H1 (cell line): ENCODE data around the gene MAVS. TPM values are rescaled to one million over a fixed set of nuclear protein-coding genes. Genes with fewer than 3 reads are reported as not detected.

Experiments used
- CTCF ChIA-PET: fragments of 300-600 bp; sonication (Branson Sonifier 250); formaldehyde crosslinking; loops from one replicate; lab custom pipeline; 2021; ENCODE audit not compliant: partially characterized antibody; lab: Charles Lee
- POLR2A ChIA-PET: fragments of 300-600 bp; sonication (Branson Sonifier 250); formaldehyde crosslinking; loops from one replicate; lab custom pipeline; 2021; ENCODE audit warnings: inconsistent platforms; ENCODE audit not compliant: partially characterized antibody; lab: Charles Lee
- DNase-seq, 2 experiments: peaks; one replicate each; pipeline versions ENCODE4 v3.0.0 to v3.0.0-alpha.2; 2010 to 2022; ENCODE audit warnings: low spot score in 2 of 2, low read depth in 1 of 2, mixed read lengths in 1 of 2
- FAIRE-seq: peaks from 2 replicates; lab custom pipeline; 2011; peaks lifted over from hg19 to GRCh38; lab: Jason Lieb, UNC
- H2AFZ ChIP-seq: 2 replicates; pipeline ENCODE4 v1.8.1; 2012; ENCODE audit warnings: low read length, inconsistent platforms
- H2AK5ac ChIP-seq: 2 replicates; pipeline ENCODE4 v1.6.1; 2013; ENCODE audit warnings: low read depth, low read length
- H2BK120ac ChIP-seq: replicated peaks from 2 replicates; pipeline ENCODE3; 2013; ENCODE audit warnings: low read depth, low read length, inconsistent platforms
- H2BK12ac ChIP-seq: 2 replicates; pipeline ENCODE4 v1.6.1; 2013; ENCODE audit warnings: low read depth, low read length
- H2BK15ac ChIP-seq: 2 replicates; pipeline ENCODE4 v1.6.1; 2013; ENCODE audit warnings: low read length
- H2BK20ac ChIP-seq: 2 replicates; pipeline ENCODE4 v1.6.1; 2013; ENCODE audit warnings: low read length
- H2BK5ac ChIP-seq: 2 replicates; pipeline ENCODE4 v1.6.1; 2013; ENCODE audit warnings: low read depth, low read length
- H3K14ac ChIP-seq: 2 replicates; pipeline ENCODE4 v1.6.1; 2013; ENCODE audit warnings: inconsistent platforms; ENCODE audit not compliant: insufficient read length
- H3K18ac ChIP-seq: 2 replicates; pipeline ENCODE4 v1.6.1; 2013; ENCODE audit warnings: low read length; ENCODE audit errors: extremely low read depth
- H3K23ac ChIP-seq: 2 replicates; pipeline ENCODE4 v1.6.1; 2013; ENCODE audit warnings: inconsistent platforms; ENCODE audit not compliant: insufficient read length
- H3K23me2 ChIP-seq: 2 replicates; pipeline ENCODE4 v1.6.1; 2013; ENCODE audit warnings: low read depth, low read length
- H3K27ac ChIP-seq: 2 replicates; pipeline ENCODE4 v1.6.1; 2011; ENCODE audit warnings: low read depth, low read length, inconsistent platforms
- H3K27me3 ChIP-seq, 4 experiments: replicated peaks in 1 of 4; 1 replicate in 1 of 4; 2 replicates in 3 of 4; pipeline versions ENCODE4 v1.6.1 to v1.8.1; 2011 to 2013; ENCODE audit warnings: low read length in 3 of 4, mild to moderate bottlenecking in 3 of 4, inconsistent platforms in 2 of 4, mixed read lengths in 2 of 4, moderate library complexity in 1 of 4; ENCODE audit not compliant: control insufficient read depth in 3 of 4, insufficient read depth in 3 of 4; ENCODE audit errors: extremely low read depth in 1 of 4
- H3K36me3 ChIP-seq, 4 experiments: 2 replicates each; pipeline versions ENCODE4 v1.6.1 to v1.8.1; 2011 to 2013; ENCODE audit warnings: mild to moderate bottlenecking in 4 of 4, low read length in 3 of 4, moderate library complexity in 2 of 4, control low read depth in 1 of 4, inconsistent platforms in 1 of 4; ENCODE audit not compliant: insufficient read depth in 4 of 4, control insufficient read depth in 2 of 4
- H3K4ac ChIP-seq: replicated peaks from 2 replicates; pipeline ENCODE3; 2013; ENCODE audit warnings: low read length, low read depth, mixed read lengths, inconsistent platforms; ENCODE audit not compliant: insufficient read length
- H3K4me1 ChIP-seq, 4 experiments: replicated peaks in 1 of 4; 1 replicate in 1 of 4; 2 replicates in 3 of 4; pipeline versions ENCODE4 v1.6.1 to v1.8.1; 2011 to 2013; ENCODE audit warnings: low read length in 3 of 4, inconsistent platforms in 2 of 4, mixed read lengths in 1 of 4; ENCODE audit not compliant: insufficient read depth in 4 of 4, control insufficient read depth in 3 of 4
- H3K4me2 ChIP-seq, 2 experiments: 2 replicates each; pipeline versions ENCODE4 v1.6.1 to v1.8.1; 2011 to 2013; ENCODE audit warnings: low read depth in 2 of 2, low read length in 2 of 2, control low read depth in 1 of 2, inconsistent platforms in 1 of 2, mild to moderate bottlenecking in 1 of 2; ENCODE audit not compliant: insufficient read depth in 1 of 2
- H3K4me3 ChIP-seq, 4 experiments: fragments of 200-600, 300-600 bp in 1 of 4; sonication (generic), shearing (Covaris generic), sonication (Bioruptor Twin) in 1 of 4; 2 replicates each; pipeline versions ENCODE4 v1.5.1 to v1.8.1; 2011 to 2016; ENCODE audit warnings: low read length in 4 of 4, low read depth in 3 of 4, control low read depth in 2 of 4, inconsistent platforms in 2 of 4, mild to moderate bottlenecking in 2 of 4, mixed read lengths in 1 of 4, moderate library complexity in 1 of 4; ENCODE audit not compliant: insufficient read depth in 2 of 4; ENCODE audit errors: extremely low read depth in 1 of 4
- H3K56ac ChIP-seq: replicated peaks from 2 replicates; pipeline ENCODE3; 2013; ENCODE audit warnings: low read depth, mild to moderate bottlenecking, mixed read lengths, low read length, inconsistent platforms; ENCODE audit not compliant: insufficient read length
- H3K79me1 ChIP-seq: 2 replicates; pipeline ENCODE4 v1.6.1; 2013; ENCODE audit warnings: low read depth, low read length, control low read depth
- H3K79me2 ChIP-seq, 2 experiments: 2 replicates each; pipeline versions ENCODE4 v1.6.1 to v1.8.1; 2012 to 2013; ENCODE audit warnings: low read length in 2 of 2, mild to moderate bottlenecking in 2 of 2, inconsistent platforms in 1 of 2; ENCODE audit not compliant: insufficient read depth in 2 of 2, control insufficient read depth in 1 of 2
- H3K9ac ChIP-seq, 4 experiments: replicated peaks in 1 of 4; 1 replicate in 1 of 4; 2 replicates in 3 of 4; pipeline versions ENCODE4 v1.6.1 to v1.8.1; 2011 to 2013; ENCODE audit warnings: low read depth in 3 of 4, low read length in 3 of 4, control low read depth in 2 of 4, mild to moderate bottlenecking in 2 of 4, moderate library complexity in 2 of 4, inconsistent platforms in 1 of 4; ENCODE audit errors: extremely low read depth in 1 of 4
- H3K9me3 ChIP-seq, 2 experiments: 2 replicates each; pipeline versions ENCODE4 v1.6.1 to v1.8.1; 2012 to 2013; ENCODE audit warnings: mild to moderate bottlenecking in 2 of 2, moderate library complexity in 2 of 2, control low read depth in 1 of 2, inconsistent platforms in 1 of 2, low read depth in 1 of 2, low read length in 1 of 2, mixed read lengths in 1 of 2; ENCODE audit not compliant: insufficient read depth in 2 of 2
- H4K20me1 ChIP-seq, 2 experiments: replicated peaks in 1 of 2; 2 replicates each; pipeline versions ENCODE3 to v1.8.1; 2011 to 2013; ENCODE audit warnings: inconsistent platforms in 2 of 2, low read length in 2 of 2, mild to moderate bottlenecking in 1 of 2; ENCODE audit not compliant: insufficient read depth in 2 of 2, control insufficient read depth in 1 of 2
- H4K5ac ChIP-seq: 2 replicates; pipeline ENCODE4 v1.6.1; 2013; ENCODE audit warnings: low read length, low read depth, mixed read lengths, inconsistent platforms; ENCODE audit not compliant: insufficient read length
- H4K8ac ChIP-seq: 2 replicates; pipeline ENCODE4 v1.8.0; 2013; ENCODE audit warnings: mild to moderate bottlenecking, moderate library complexity, low read length, inconsistent platforms; ENCODE audit not compliant: insufficient read depth; ENCODE audit errors: extremely low read depth
- H4K91ac ChIP-seq: replicated peaks from 2 replicates; pipeline ENCODE3; 2013; ENCODE audit warnings: low read length, mixed read lengths, inconsistent platforms; ENCODE audit not compliant: insufficient read length
- BCL11A ChIP-seq, 2 experiments: IDR thresholded peaks; one replicate each; pipeline ENCODE4 v1.6.1; 2011; ENCODE audit warnings: low read depth in 2 of 2, low read length in 2 of 2, mild to moderate bottlenecking in 2 of 2
- CHD1 ChIP-seq: IDR thresholded peaks from 2 replicates; pipeline ENCODE4 v1.6.1; 2012; ENCODE audit warnings: low read depth, low read length, improper control_type of control experiment
- CHD2 ChIP-seq: IDR thresholded peaks from 2 replicates; pipeline ENCODE4 v1.6.1; 2012; ENCODE audit warnings: low read length, improper control_type of control experiment
- POLR2A ChIP-seq, 2 experiments: IDR thresholded peaks; 1 replicate in 1 of 2; 2 replicates in 1 of 2; pipeline ENCODE4 v1.6.1; 2011; ENCODE audit warnings: low read depth in 2 of 2, low read length in 2 of 2, mild to moderate bottlenecking in 2 of 2; ENCODE audit errors: control extremely low read depth in 1 of 2
- POU5F1 ChIP-seq: IDR thresholded peaks from 2 replicates; pipeline ENCODE4 v1.6.1; 2011; ENCODE audit warnings: low read depth, mild to moderate bottlenecking, low read length, moderate library complexity
- SP1 ChIP-seq: IDR thresholded peaks from 2 replicates; pipeline ENCODE4 v1.6.1; 2011; ENCODE audit warnings: low read depth, low read length
- SP2 ChIP-seq: IDR thresholded peaks from 2 replicates; pipeline ENCODE4 v1.6.1; 2012; ENCODE audit warnings: mild to moderate bottlenecking, low read length, inconsistent platforms
- WGBS, 2 experiments: shearing (Covaris generic) in 1 of 2; methylation state at CpG; one replicate each; pipeline versions ENCODE4 v1.1.6 to v1.1.7; 2013 to 2015; ENCODE audit warnings: low lambda C conversion rate in 2 of 2, mixed read lengths in 2 of 2, inconsistent platforms in 1 of 2, low coverage in 1 of 2, missing lambda C conversion rate in 1 of 2; ENCODE audit not compliant: insufficient replicate concordance in 2 of 2, insufficient coverage in 1 of 2, insufficient read length in 1 of 2; ENCODE audit errors: extremely low coverage in 1 of 2, missing lambda C conversion rate in 1 of 2; 5-methylcytosine and 5-hydroxymethylcytosine counted together
- polyA plus RNA-seq, 7 experiments: library from polyadenylated mRNA; depleted of rRNA in 3 of 7; stranded (reverse) in 5 of 7; unstranded in 2 of 7; fragments of >200 nt in 5 of 7; fragments of 200-250 nt in 2 of 7; gene quantifications; 1 replicate in 5 of 7; 2 replicates in 1 of 7; 4 replicates in 1 of 7; pipeline versions ENCODE4 v1.2.1 to v1.2.3, GENCODE V29; 2011 to 2013; ENCODE audit warnings: missing spikeins in 2 of 7, mixed read lengths in 2 of 7
- total RNA-seq: library from RNA; stranded (reverse); fragmentation: NEBNext Ultra II Directional; extraction: Animal tissue kit (Norgen Biotek cat#: 25700); gene quantifications from 2 replicates; pipeline ENCODE4 v1.2.1, GENCODE V29; 2021
- TF ChIP-seq, protein P1 (sequence below): IDR thresholded peaks from 2 replicates; pipeline ENCODE4 v1.6.1; 2011; ENCODE audit warnings: low read length, improper control_type of control experiment
- TF ChIP-seq, protein P2 (sequence below), 3 experiments: IDR thresholded peaks; 1 replicate in 2 of 3; 2 replicates in 1 of 3; pipeline versions ENCODE4 v1.5.1 to v1.6.1; 2011; ENCODE audit warnings: low read length in 3 of 3, mild to moderate bottlenecking in 3 of 3, inconsistent platforms in 2 of 3, low read depth in 1 of 3, moderate library complexity in 1 of 3; ENCODE audit not compliant: insufficient read depth in 1 of 3; ENCODE audit errors: control extremely low read depth in 1 of 3

MAVS gene
- total and polyA plus RNA-seq, 2 of the 8 experiments (the other 6 are each of a cell fraction or from before 2014, with no cell fraction given) = 9.9 to 24.3 TPM

- Histone ChIP-seq H3K4ac (no peak overlapping the region), H3K79me1 (no peaks in the 10 kb centered on the region), H3K23ac (no peak overlapping the region), H3K14ac (no peak overlapping the region), H3K18ac (no peak overlapping the region; the same call in 1 of the 2 replicates), H4K8ac (no peak overlapping the region), H2BK5ac (no peak overlapping the region), H3K9ac (no peak overlapping the region), H2BK120ac (no peak overlapping the region), H3K4me1 (peaks cover 0 to 7% (median 2%) of the 10 kb centered on the region in 4 experiments; a peak in 2 of 7 replicates), H3K27me3 (no peaks in the 10 kb centered on the region), H4K20me1 (no peaks in the 10 kb centered on the region), H3K4me3 (no peak overlapping the region), H3K23me2 (no peaks in the 10 kb centered on the region), H2AK5ac (no peak overlapping the region), H3K79me2 (no peaks in the 10 kb centered on the region), H2BK20ac (no peak overlapping the region), H4K91ac (no peak overlapping the region), H2BK12ac (no peak overlapping the region), H4K5ac (no peak overlapping the region), H2AFZ (no peak overlapping the region), H3K36me3 (no peaks in the 10 kb centered on the region), H2BK15ac (no peak overlapping the region), H3K9me3 (no peaks in the 10 kb centered on the region), H3K4me2 (no peak overlapping the region), H3K56ac (no peak overlapping the region), H3K27ac (no peak overlapping the region)
- TF ChIP-seq CHD1 (no peak), BCL11A (IDR thresholded peaks at IDR 0.05; ENCODE audit: low read depth in 2 of 2, low read length in 2 of 2) (no peak), POU5F1 (no peak), SP2 (no peak), CHD2 (no peak), POLR2A (IDR thresholded peaks at IDR 0.05; ENCODE audit: control extremely low read depth in 1 of 2, low read depth in 2 of 2, low read length in 2 of 2) (no peak), SP1 (no peak)
- TF ChIP-seq, protein P1, sequence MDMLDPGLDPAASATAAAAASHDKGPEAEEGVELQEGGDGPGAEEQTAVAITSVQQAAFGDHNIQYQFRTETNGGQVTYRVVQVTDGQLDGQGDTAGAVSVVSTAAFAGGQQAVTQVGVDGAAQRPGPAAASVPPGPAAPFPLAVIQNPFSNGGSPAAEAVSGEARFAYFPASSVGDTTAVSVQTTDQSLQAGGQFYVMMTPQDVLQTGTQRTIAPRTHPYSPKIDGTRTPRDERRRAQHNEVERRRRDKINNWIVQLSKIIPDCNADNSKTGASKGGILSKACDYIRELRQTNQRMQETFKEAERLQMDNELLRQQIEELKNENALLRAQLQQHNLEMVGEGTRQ = no peak
- TF ChIP-seq, protein P2, sequence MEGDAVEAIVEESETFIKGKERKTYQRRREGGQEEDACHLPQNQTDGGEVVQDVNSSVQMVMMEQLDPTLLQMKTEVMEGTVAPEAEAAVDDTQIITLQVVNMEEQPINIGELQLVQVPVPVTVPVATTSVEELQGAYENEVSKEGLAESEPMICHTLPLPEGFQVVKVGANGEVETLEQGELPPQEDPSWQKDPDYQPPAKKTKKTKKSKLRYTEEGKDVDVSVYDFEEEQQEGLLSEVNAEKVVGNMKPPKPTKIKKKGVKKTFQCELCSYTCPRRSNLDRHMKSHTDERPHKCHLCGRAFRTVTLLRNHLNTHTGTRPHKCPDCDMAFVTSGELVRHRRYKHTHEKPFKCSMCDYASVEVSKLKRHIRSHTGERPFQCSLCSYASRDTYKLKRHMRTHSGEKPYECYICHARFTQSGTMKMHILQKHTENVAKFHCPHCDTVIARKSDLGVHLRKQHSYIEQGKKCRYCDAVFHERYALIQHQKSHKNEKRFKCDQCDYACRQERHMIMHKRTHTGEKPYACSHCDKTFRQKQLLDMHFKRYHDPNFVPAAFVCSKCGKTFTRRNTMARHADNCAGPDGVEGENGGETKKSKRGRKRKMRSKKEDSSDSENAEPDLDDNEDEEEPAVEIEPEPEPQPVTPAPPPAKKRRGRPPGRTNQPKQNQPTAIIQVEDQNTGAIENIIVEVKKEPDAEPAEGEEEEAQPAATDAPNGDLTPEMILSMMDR (IDR thresholded peaks at IDR 0.05; ENCODE audit: control extremely low read depth in 1 of 3, insufficient read depth in 1 of 3, low read depth in 1 of 3, low read length in 3 of 3) = no peak
- WGBS, 2 experiments = 87% methylated on average over 8 of the region's 8 CpGs; no CpG with 5 or more reads in 1 of the 2 experiments
- ChIA-PET CTCF (interaction anchor here (0.6 to 10.6 kb wide), 9 partner anchors 12 to 259 kb away, joined by 3 to 128 read pairs (median 4); partner anchors contain the start of genes ADISSP, CENPB and SPEF1), POLR2A (interaction anchor here (0.6 to 2.2 kb wide), 2 partner anchors 13 to 601 kb away, joined by 3 to 6 read pairs; no protein-coding TSS in a partner anchor)
- DNase-seq (no peak), FAIRE-seq (no peak)
These were observed 33.4 kb upstream of the MAVS start for GRCh38 chr20:3812975-3813847.
